Measurements from ENCODE around the gene GGTLC2. TPM values are rescaled to one million over a fixed set of nuclear protein-coding genes. Genes with fewer than 3 reads are reported as not detected.
"Not testable (repeated sequence)": the region's sequence is repeated elsewhere in the genome, so short reads cannot be mapped to it uniquely, and the experiment has no call there.

The GGTLC2 gene
- polyA plus RNA-seq, 12 donors, result not detected

- DNase-seq, result no peak
Measured at GRCh38 chr22:22667966-22668880, 23.8 kb downstream of the GGTLC2 start.

- no peak for DNase-seq
Measured at GRCh38 chr22:22669093-22669492, 24.7 kb downstream of the GGTLC2 start.

- no peak for DNase-seq
Measured at GRCh38 chr22:22670076-22670795, 25.8 kb downstream of the GGTLC2 start.

- no peak for DNase-seq
Measured at GRCh38 chr22:22671506-22671905, 27.1 kb downstream of the GGTLC2 start.

- no peak for DNase-seq
Measured at GRCh38 chr22:22673099-22673498, 28.7 kb downstream of the GGTLC2 start.

- no peak for DNase-seq
Measured at GRCh38 chr22:22673628-22674027, 29.2 kb downstream of the GGTLC2 start.

GRCh38 chr22:22674467-22674866, 30.1 kb downstream of the GGTLC2 start:
- DNase-seq, result no peak

- DNase-seq, result no peak
Measured at GRCh38 chr22:22678970-22679369, 34.6 kb downstream of the GGTLC2 start.

GRCh38 chr22:22680396-22680795, 36.0 kb downstream of the GGTLC2 start:
- DNase-seq, result no peak

- peak; percentile 11 for DNase-seq
Measured at GRCh38 chr22:22681221-22681739, 36.9 kb downstream of the GGTLC2 start.

- DNase-seq, result no peak
Measured at GRCh38 chr22:22682196-22682595, 37.8 kb downstream of the GGTLC2 start.

GRCh38 chr22:22682807-22683667, 38.6 kb downstream of the GGTLC2 start:
- no peak for DNase-seq

GRCh38 chr22:22683668-22684361, 39.4 kb downstream of the GGTLC2 start:
- no peak for DNase-seq

- no peak for DNase-seq
Measured at GRCh38 chr22:22684580-22685561, 40.5 kb downstream of the GGTLC2 start.

GRCh38 chr22:22685586-22685985, 41.2 kb downstream of the GGTLC2 start:
- no peak for DNase-seq

GRCh38 chr22:22686202-22687115, 42.0 kb downstream of the GGTLC2 start:
- DNase-seq, result not testable (repeated sequence)

- peak; percentile 54 for DNase-seq
Measured at GRCh38 chr22:22687638-22688500, 43.5 kb downstream of the GGTLC2 start.

Data from muscle of arm (tissue), 12 donors.